ENCODE data around the gene MTMR3. TPM values are rescaled to one million over a fixed set of nuclear protein-coding genes. Genes with fewer than 3 reads are reported as not detected.

Gene MTMR3
- total RNA-seq, 1 experiment from 2014 or later: 27.0 TPM

DNA sequence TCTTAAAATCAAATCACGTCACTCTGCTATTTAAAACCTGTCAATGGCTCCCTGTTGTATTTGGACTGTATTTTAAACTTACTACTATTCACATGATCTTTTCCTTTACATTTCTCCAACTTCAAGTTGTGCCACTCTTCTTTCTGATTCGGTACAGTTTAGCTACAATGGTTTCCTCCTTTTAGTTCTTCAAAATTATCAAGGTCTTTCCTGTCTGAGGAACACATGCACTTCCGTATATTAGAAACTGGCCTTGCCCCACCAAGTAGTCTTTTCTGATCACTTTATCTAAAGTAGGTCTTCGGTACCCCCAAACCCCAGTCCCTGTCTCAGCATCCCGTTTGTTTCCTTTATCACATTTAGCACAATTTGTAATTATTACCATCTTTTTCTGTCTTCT, 81.8 kb downstream of the MTMR3 start:
- no peaks in the 10 kb centered on the region for H3K4me1 ChIP-seq (ENCODE audit: control insufficient read depth in 1 of 2, insufficient read depth in 2 of 2, low read length in 2 of 2)
- intact Hi-C loops (cut with micrococcal nuclease): no loop called here
- no peaks in the 10 kb centered on the region for H3K9me3 ChIP-seq (ENCODE audit: control insufficient read depth in 1 of 2, insufficient read depth in 1 of 2, low read depth in 1 of 2, low read length in 2 of 2)
- no peak overlapping the region for H3K4me2 ChIP-seq (ENCODE audit: low read length)
- RAD21 ChIA-PET (ENCODE audit: low non-redundant PET in 1 of 2, low total read pairs in 2 of 2, uncharacterized antibody in 2 of 2, unreplicated experiment in 2 of 2): no interaction called here
- no peaks in the 10 kb centered on the region for H4K20me1 ChIP-seq (ENCODE audit: insufficient read depth)
- no peaks in the 10 kb centered on the region for H3K36me3 ChIP-seq (ENCODE audit: control insufficient read depth in 1 of 2, insufficient read depth in 2 of 2, low read length in 2 of 2)
- DNase-seq (ENCODE audit: low read depth, low spot score): no peak
- no peak overlapping the region for H3K9ac ChIP-seq (ENCODE audit: low read length)
- H3K9me2 ChIP-seq (ENCODE audit: insufficient read depth): no peaks in the 10 kb centered on the region
- TF ChIP-seq CBX3 (IDR thresholded peaks at IDR 0.05; ENCODE audit: low read depth): no peak
- no peak for TF ChIP-seq SP1 (IDR thresholded peaks at IDR 0.05; ENCODE audit: low read depth)
- no peak for TF ChIP-seq POLR2AphosphoS5 (IDR thresholded peaks at IDR 0.05; ENCODE audit: low read depth, low read length)
- TF ChIP-seq JUND (IDR thresholded peaks at IDR 0.05): no peak
- TF ChIP-seq ZNF274 (IDR thresholded peaks at IDR 0.05; ENCODE audit: low read depth, low read length): no peak
- TF ChIP-seq ELF1 (IDR thresholded peaks at IDR 0.05; ENCODE audit: borderline replicate concordance, low read depth): no peak
- TF ChIP-seq SRF (IDR thresholded peaks at IDR 0.05; ENCODE audit: low read depth): no peak
- TF ChIP-seq TCF7L2 (IDR thresholded peaks at IDR 0.05; ENCODE audit: borderline replicate concordance, extremely low read depth, insufficient read depth, insufficient read length): no peak
- TF ChIP-seq, protein P1, sequence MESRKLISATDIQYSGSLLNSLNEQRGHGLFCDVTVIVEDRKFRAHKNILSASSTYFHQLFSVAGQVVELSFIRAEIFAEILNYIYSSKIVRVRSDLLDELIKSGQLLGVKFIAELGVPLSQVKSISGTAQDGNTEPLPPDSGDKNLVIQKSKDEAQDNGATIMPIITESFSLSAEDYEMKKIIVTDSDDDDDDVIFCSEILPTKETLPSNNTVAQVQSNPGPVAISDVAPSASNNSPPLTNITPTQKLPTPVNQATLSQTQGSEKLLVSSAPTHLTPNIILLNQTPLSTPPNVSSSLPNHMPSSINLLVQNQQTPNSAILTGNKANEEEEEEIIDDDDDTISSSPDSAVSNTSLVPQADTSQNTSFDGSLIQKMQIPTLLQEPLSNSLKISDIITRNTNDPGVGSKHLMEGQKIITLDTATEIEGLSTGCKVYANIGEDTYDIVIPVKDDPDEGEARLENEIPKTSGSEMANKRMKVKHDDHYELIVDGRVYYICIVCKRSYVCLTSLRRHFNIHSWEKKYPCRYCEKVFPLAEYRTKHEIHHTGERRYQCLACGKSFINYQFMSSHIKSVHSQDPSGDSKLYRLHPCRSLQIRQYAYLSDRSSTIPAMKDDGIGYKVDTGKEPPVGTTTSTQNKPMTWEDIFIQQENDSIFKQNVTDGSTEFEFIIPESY (IDR thresholded peaks at IDR 0.05; ENCODE audit: extremely low read depth, insufficient replicate concordance, low read length): no peak
- no peak for TF ChIP-seq RAD21 (IDR thresholded peaks at IDR 0.05; ENCODE audit: low read depth)
- no peak for TF ChIP-seq EGR1 (IDR thresholded peaks at IDR 0.05; ENCODE audit: low read depth)
- no peak for TF ChIP-seq YY1 (IDR thresholded peaks at IDR 0.05; ENCODE audit: extremely low read depth, insufficient replicate concordance, low read depth, low read length)
- TF ChIP-seq CEBPB (IDR thresholded peaks at IDR 0.05; ENCODE audit: low read depth): no peak
- TF ChIP-seq, protein P2, sequence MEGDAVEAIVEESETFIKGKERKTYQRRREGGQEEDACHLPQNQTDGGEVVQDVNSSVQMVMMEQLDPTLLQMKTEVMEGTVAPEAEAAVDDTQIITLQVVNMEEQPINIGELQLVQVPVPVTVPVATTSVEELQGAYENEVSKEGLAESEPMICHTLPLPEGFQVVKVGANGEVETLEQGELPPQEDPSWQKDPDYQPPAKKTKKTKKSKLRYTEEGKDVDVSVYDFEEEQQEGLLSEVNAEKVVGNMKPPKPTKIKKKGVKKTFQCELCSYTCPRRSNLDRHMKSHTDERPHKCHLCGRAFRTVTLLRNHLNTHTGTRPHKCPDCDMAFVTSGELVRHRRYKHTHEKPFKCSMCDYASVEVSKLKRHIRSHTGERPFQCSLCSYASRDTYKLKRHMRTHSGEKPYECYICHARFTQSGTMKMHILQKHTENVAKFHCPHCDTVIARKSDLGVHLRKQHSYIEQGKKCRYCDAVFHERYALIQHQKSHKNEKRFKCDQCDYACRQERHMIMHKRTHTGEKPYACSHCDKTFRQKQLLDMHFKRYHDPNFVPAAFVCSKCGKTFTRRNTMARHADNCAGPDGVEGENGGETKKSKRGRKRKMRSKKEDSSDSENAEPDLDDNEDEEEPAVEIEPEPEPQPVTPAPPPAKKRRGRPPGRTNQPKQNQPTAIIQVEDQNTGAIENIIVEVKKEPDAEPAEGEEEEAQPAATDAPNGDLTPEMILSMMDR (IDR thresholded peaks at IDR 0.05 in 2 of 3, conservative IDR thresholded peaks at IDR 0.05 in 1 of 3; ENCODE audit: borderline replicate concordance in 1 of 3, insufficient read depth in 1 of 3, low read depth in 2 of 3, low read length in 2 of 3): no peak
- TF ChIP-seq ZFX (IDR thresholded peaks at IDR 0.05): no peak
- TF ChIP-seq FOSL1 (IDR thresholded peaks at IDR 0.05; ENCODE audit: low read depth): no peak
- TF ChIP-seq, protein P3, sequence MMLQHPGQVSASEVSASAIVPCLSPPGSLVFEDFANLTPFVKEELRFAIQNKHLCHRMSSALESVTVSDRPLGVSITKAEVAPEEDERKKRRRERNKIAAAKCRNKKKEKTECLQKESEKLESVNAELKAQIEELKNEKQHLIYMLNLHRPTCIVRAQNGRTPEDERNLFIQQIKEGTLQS (IDR thresholded peaks at IDR 0.05): no peak
- TF ChIP-seq REST (IDR thresholded peaks at IDR 0.05; ENCODE audit: low read depth): no peak
- TF ChIP-seq MAX (IDR thresholded peaks at IDR 0.05): no peak
- TF ChIP-seq EZH2phosphoT487 (IDR thresholded peaks at IDR 0.05; ENCODE audit: borderline replicate concordance): no peak
- BruUV-seq (replicated peaks): no TSS peak
- H3K4me3 ChIP-seq (replicated peaks in 1 of 2; ENCODE audit: low read depth in 1 of 2, low read length in 2 of 2): no peak overlapping the region
- no peak overlapping the region for H2AFZ ChIP-seq (ENCODE audit: low read depth, low read length, poor library complexity, severe bottlenecking)
- CTCF ChIA-PET: no interaction called here
- H3K79me2 ChIP-seq (ENCODE audit: insufficient read depth, low read length): no peaks in the 10 kb centered on the region
- no peak for ATAC-seq
- no peak overlapping the region for H3K27ac ChIP-seq (ENCODE audit: low read depth, low read length)
- H3K27me3 ChIP-seq (ENCODE audit: insufficient read depth, low read length): no peaks in the 10 kb centered on the region
- POLR2A ChIA-PET: no interaction called here

All from HCT116 (cell line).